Subcutaneous abdominal adipose tissue (tissue), 5 donors: ENCODE data around the gene FBXO9.
A peak's percentile ranks its signal among the peaks of the same experiment; 100 is the strongest.

Experiments
- H3K27ac ChIP-seq: one replicate; pipeline ENCODE4 v1.7.0; 2013; ENCODE audit warnings: low read depth, mild to moderate bottlenecking, inconsistent platforms, low read length, moderate library complexity
- H3K27me3 ChIP-seq, 5 donors: one replicate each; pipeline ENCODE4 v1.7.0; 2013; ENCODE audit warnings: low read length in 5 of 5, inconsistent platforms in 1 of 5; ENCODE audit not compliant: control insufficient read depth in 5 of 5, insufficient read depth in 4 of 5
- H3K36me3 ChIP-seq, 5 donors: one replicate each; pipeline ENCODE4 v1.7.0; 2013; ENCODE audit warnings: low read length in 5 of 5; ENCODE audit not compliant: control insufficient read depth in 5 of 5, insufficient read depth in 5 of 5
- H3K4me1 ChIP-seq, 5 donors: one replicate each; pipeline ENCODE4 v1.7.0; 2013; ENCODE audit warnings: low read length in 5 of 5, mild to moderate bottlenecking in 3 of 5, moderate library complexity in 1 of 5; ENCODE audit not compliant: control insufficient read depth in 5 of 5, insufficient read depth in 5 of 5
- H3K4me3 ChIP-seq, 5 donors: one replicate each; pipeline ENCODE4 v1.7.0; 2013; ENCODE audit warnings: low read length in 5 of 5, low read depth in 1 of 5
- H3K9ac ChIP-seq, 5 donors: one replicate each; pipeline ENCODE4 v1.7.0; 2013; ENCODE audit warnings: low read length in 5 of 5, mild to moderate bottlenecking in 4 of 5, moderate library complexity in 3 of 5
- H3K9me3 ChIP-seq, 5 donors: one replicate each; pipeline ENCODE4 v1.7.0; 2013; ENCODE audit warnings: low read length in 5 of 5; ENCODE audit not compliant: control insufficient read depth in 5 of 5
- donor health status: healthy.
- donor health status: healthy.
- donor health status: healthy.
- donor health status: healthy.
- donor health status: healthy.

The FBXO9 gene

GRCh38 chr6:53070806-53071205 is 5.6 kb downstream of the FBXO9 start:
- no peaks in the 10 kb centered on the region for H3K9me3 ChIP-seq
- H3K4me1 ChIP-seq: peaks cover 0 to 28% (median 22%) of the 10 kb centered on the region in 5 donors
- no peaks in the 10 kb centered on the region for H3K27me3 ChIP-seq
- H3K36me3 ChIP-seq: peaks cover 18 to 39% (median 31%) of the 10 kb centered on the region in 5 donors
- H3K4me3 ChIP-seq: no peak overlapping the region
- H3K27ac ChIP-seq: no peak overlapping the region
- peak overlapping the region in 1 of 5 donors; percentile 4 for H3K9ac ChIP-seq

- Histone ChIP-seq H3K9me3 (no peaks in the 10 kb centered on the region), H3K4me1 (peaks cover 0 to 2% (median 0%) of the 10 kb centered on the region in 5 donors), H3K36me3 (peaks cover 25 to 59% (median 46%) of the 10 kb centered on the region in 5 donors), H3K27ac (no peak overlapping the region), H3K9ac (no peak overlapping the region), H3K27me3 (no peaks in the 10 kb centered on the region), H3K4me3 (no peak overlapping the region)
Observed at GRCh38 chr6:53074347-53074746, 9.1 kb downstream of the FBXO9 start.

GRCh38 chr6:53080813-53081212 is 15.6 kb downstream of the FBXO9 start:
- Histone ChIP-seq H3K9me3 (no peaks in the 10 kb centered on the region), H3K4me3 (no peak overlapping the region), H3K4me1 (peaks cover 0 to 9% (median 0%) of the 10 kb centered on the region in 5 donors), H3K27ac (no peak overlapping the region), H3K27me3 (no peaks in the 10 kb centered on the region), H3K36me3 (peaks cover 40 to 80% (median 68%) of the 10 kb centered on the region in 5 donors), H3K9ac (no peak overlapping the region)

- no peak overlapping the region for H3K27ac ChIP-seq
- no peak overlapping the region for H3K4me3 ChIP-seq
- peaks cover 0 to 11% (median 0%) of the 10 kb centered on the region in 5 donors for H3K4me1 ChIP-seq
- no peak overlapping the region for H3K9ac ChIP-seq
- H3K27me3 ChIP-seq: no peaks in the 10 kb centered on the region
- no peaks in the 10 kb centered on the region for H3K9me3 ChIP-seq
- H3K36me3 ChIP-seq: peaks cover 44 to 84% (median 61%) of the 10 kb centered on the region in 5 donors
Observed at GRCh38 chr6:53086302-53086701, 21.1 kb downstream of the FBXO9 start.

- Histone ChIP-seq H3K9ac (no peak overlapping the region), H3K4me3 (no peak overlapping the region), H3K4me1 (peaks cover 0 to 6% (median 0%) of the 10 kb centered on the region in 5 donors), H3K36me3 (peaks cover 48 to 83% (median 61%) of the 10 kb centered on the region in 5 donors), H3K9me3 (no peaks in the 10 kb centered on the region), H3K27ac (no peak overlapping the region), H3K27me3 (no peaks in the 10 kb centered on the region)
Observed at GRCh38 chr6:53089948-53090347, 24.7 kb downstream of the FBXO9 start.

- H3K27ac ChIP-seq: no peak overlapping the region
- no peaks in the 10 kb centered on the region for H3K27me3 ChIP-seq
- peaks cover 0 to 6% (median 0%) of the 10 kb centered on the region in 5 donors for H3K4me1 ChIP-seq
- H3K9ac ChIP-seq: no peak overlapping the region
- no peaks in the 10 kb centered on the region for H3K9me3 ChIP-seq
- H3K4me3 ChIP-seq: no peak overlapping the region
- H3K36me3 ChIP-seq: peaks cover 49 to 85% (median 67%) of the 10 kb centered on the region in 5 donors
Observed at GRCh38 chr6:53090576-53090975, 25.4 kb downstream of the FBXO9 start.

- Histone ChIP-seq H3K9me3 (no peaks in the 10 kb centered on the region), H3K4me3 (no peak overlapping the region), H3K4me1 (no peaks in the 10 kb centered on the region), H3K27ac (no peak overlapping the region), H3K9ac (no peak overlapping the region), H3K27me3 (no peaks in the 10 kb centered on the region), H3K36me3 (peaks cover 65 to 95% (median 79%) of the 10 kb centered on the region in 5 donors)
Observed at GRCh38 chr6:53095270-53095669, 30.1 kb downstream of the FBXO9 start.

GRCh38 chr6:53095716-53096115 is 30.5 kb downstream of the FBXO9 start:
- H3K9me3 ChIP-seq: no peaks in the 10 kb centered on the region
- no peaks in the 10 kb centered on the region for H3K27me3 ChIP-seq
- no peaks in the 10 kb centered on the region for H3K4me1 ChIP-seq
- H3K4me3 ChIP-seq: no peak overlapping the region
- H3K27ac ChIP-seq: no peak overlapping the region
- H3K9ac ChIP-seq: no peak overlapping the region
- H3K36me3 ChIP-seq: peaks cover 67 to 95% (median 80%) of the 10 kb centered on the region in 5 donors

GRCh38 chr6:53100561-53100960 is 35.4 kb downstream of the FBXO9 start:
- peaks cover 53 to 76% (median 59%) of the 10 kb centered on the region in 5 donors for H3K36me3 ChIP-seq
- no peak overlapping the region for H3K27ac ChIP-seq
- H3K27me3 ChIP-seq: no peaks in the 10 kb centered on the region
- H3K9me3 ChIP-seq: no peaks in the 10 kb centered on the region
- no peak overlapping the region for H3K9ac ChIP-seq
- peaks cover 0 to 6% (median 4%) of the 10 kb centered on the region in 5 donors for H3K4me1 ChIP-seq
- no peak overlapping the region for H3K4me3 ChIP-seq

- Histone ChIP-seq H3K27ac (no peak overlapping the region), H3K4me1 (peaks cover 0 to 10% (median 4%) of the 10 kb centered on the region in 5 donors), H3K9me3 (no peaks in the 10 kb centered on the region), H3K9ac (no peak overlapping the region), H3K4me3 (no peak overlapping the region), H3K27me3 (no peaks in the 10 kb centered on the region), H3K36me3 (peaks cover 49 to 72% (median 55%) of the 10 kb centered on the region in 5 donors)
Observed at GRCh38 chr6:53101006-53101405, 35.8 kb downstream of the FBXO9 start.
